NB4 (cell line): ENCODE data around the gene RTF2.
"Not testable (repeated sequence)": the region's sequence is repeated elsewhere in the genome, so short reads cannot be mapped to it uniquely, and the experiment has no call there.

ENCODE experiments used
- DNase-seq: peaks from one replicate; pipeline ENCODE4 v3.0.0; 2010; ENCODE audit warnings: low read depth
- H3K4me3 ChIP-seq: one replicate; pipeline ENCODE4 v1.5.1; 2011; ENCODE audit warnings: mild to moderate bottlenecking, low read depth, low read length, moderate library complexity
- MYC ChIP-seq: IDR thresholded peaks from 2 replicates; pipeline ENCODE4 v1.6.1; 2011; ENCODE audit warnings: low read depth, low read length
- POLR2A ChIP-seq: IDR thresholded peaks from 2 replicates; pipeline ENCODE4 v1.6.1; 2011; ENCODE audit warnings: mild to moderate bottlenecking; ENCODE audit not compliant: insufficient read length; ENCODE audit errors: extremely low read depth
- TF ChIP-seq, protein P1 (sequence below): IDR thresholded peaks from 2 replicates; pipeline ENCODE4 v1.6.1; 2011; ENCODE audit warnings: low read depth, low read length
- TF ChIP-seq, protein P2 (sequence below): IDR thresholded peaks from one replicate; pipeline ENCODE4 v1.5.1; 2012; ENCODE audit warnings: low read depth, low read length

Gene RTF2

DNA sequence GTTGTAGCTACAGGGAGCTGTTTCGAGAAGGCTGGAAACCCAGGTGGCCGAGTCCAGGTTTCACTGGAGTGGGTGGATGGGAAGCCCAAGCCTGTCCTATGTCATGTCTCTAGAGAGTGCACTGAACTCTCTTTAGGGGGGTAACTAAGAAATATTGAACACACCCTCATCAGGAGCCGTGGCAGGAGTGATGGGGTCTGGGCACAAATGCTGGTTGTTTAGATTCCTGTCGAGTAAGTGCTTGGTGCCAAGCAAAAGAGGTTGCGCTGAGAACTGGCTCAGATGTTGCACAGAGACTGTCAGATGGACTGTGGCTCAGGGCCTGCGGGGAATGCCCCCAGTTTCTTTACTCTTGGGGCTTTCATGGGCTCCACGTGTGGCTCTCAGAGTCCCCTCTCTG lies 48.8 kb downstream of the RTF2 start:
- DNase-seq: no peak
- TF ChIP-seq, protein P1, sequence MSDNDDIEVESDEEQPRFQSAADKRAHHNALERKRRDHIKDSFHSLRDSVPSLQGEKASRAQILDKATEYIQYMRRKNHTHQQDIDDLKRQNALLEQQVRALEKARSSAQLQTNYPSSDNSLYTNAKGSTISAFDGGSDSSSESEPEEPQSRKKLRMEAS: no peak
- TF ChIP-seq POLR2A (no peak), MYC (no peak)
- H3K4me3 ChIP-seq: no peak overlapping the region

DNA sequence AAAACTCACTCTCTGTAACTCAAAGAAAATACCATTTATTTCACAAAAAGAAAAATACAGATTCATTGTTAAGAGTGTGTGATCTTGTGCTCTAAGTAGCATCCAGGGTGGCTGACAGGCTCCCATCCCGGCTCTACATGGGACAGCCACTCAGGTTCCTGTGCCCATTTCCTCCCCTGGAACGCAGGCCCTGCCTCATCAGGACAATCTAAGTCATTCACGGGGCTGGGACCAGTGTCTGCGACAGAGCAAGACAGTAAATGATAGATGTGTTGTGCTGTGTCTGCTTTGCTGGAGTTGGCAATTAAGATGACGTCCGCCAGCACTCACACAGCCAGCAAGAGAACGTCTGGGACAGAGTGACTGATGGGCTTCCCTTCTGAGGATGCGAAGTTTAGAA lies 49.2 kb downstream of the RTF2 start:
- DNase-seq: no peak
- TF ChIP-seq, protein P2, sequence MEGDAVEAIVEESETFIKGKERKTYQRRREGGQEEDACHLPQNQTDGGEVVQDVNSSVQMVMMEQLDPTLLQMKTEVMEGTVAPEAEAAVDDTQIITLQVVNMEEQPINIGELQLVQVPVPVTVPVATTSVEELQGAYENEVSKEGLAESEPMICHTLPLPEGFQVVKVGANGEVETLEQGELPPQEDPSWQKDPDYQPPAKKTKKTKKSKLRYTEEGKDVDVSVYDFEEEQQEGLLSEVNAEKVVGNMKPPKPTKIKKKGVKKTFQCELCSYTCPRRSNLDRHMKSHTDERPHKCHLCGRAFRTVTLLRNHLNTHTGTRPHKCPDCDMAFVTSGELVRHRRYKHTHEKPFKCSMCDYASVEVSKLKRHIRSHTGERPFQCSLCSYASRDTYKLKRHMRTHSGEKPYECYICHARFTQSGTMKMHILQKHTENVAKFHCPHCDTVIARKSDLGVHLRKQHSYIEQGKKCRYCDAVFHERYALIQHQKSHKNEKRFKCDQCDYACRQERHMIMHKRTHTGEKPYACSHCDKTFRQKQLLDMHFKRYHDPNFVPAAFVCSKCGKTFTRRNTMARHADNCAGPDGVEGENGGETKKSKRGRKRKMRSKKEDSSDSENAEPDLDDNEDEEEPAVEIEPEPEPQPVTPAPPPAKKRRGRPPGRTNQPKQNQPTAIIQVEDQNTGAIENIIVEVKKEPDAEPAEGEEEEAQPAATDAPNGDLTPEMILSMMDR: no peak
- TF ChIP-seq, protein P1: no peak
- TF ChIP-seq MYC (no peak), POLR2A (no peak)
- no peak overlapping the region for H3K4me3 ChIP-seq

DNA sequence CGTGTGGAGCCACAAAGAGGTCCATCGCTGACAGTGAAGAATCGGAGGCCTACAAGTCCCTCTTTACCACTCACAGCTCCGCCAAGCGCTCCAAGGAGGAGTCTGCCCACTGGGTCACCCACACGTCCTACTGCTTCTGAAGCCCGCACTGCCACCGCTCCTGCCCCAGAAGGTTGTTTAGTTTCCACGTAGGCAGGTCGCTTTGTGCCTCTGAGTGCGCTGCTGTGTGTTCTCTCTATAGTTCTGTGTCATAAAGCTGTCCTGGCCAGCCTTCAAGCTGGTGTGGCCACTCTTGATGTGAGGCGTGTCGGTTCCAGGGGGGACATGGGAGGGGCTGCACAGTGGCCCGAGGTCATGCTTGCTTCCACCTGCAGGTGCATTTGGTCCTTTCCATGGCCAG lies 49.7 kb downstream of the RTF2 start:
- DNase-seq: no peak
- no peak overlapping the region for H3K4me3 ChIP-seq
- TF ChIP-seq, protein P2: no peak
- TF ChIP-seq POLR2A: no peak
- TF ChIP-seq, protein P1: no peak
- no peak for TF ChIP-seq MYC

DNA sequence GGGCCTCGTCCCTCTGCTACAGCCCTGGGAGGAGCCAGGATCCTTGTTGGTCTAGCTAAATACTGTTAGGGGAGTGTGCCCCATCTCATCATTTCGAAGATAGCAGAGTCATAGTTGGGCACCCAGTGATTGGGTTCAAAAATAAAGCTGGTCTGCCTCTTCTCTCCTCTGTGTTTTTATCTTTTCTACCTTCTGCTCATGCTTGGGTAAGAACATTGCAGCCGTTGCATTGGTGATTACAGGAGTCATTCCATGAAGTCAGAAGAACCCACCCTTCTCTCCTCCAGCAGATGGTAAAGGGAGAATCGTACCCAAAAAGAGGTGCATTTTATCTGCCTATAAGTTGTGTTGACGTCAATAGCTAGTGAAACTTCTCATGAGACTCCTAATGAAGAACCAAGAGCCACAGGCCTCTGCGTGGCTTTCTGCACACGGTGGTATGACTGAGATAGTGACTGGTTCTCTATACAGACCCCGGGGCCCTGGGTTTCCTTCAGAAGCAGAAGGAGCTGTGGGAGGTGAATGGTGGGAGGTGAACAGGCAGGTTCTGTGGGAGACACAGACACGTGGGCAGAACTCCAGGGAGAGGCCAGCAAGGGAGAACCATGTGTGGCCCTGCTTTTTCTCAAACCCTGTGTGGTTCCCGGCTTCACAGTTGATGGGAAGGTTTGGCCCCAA lies 50.4 kb downstream of the RTF2 start:
- TF ChIP-seq, protein P2: no peak
- TF ChIP-seq MYC (no peak), POLR2A (no peak)
- TF ChIP-seq, protein P1: no peak
- DNase-seq: no peak
- H3K4me3 ChIP-seq: no peak overlapping the region

DNA sequence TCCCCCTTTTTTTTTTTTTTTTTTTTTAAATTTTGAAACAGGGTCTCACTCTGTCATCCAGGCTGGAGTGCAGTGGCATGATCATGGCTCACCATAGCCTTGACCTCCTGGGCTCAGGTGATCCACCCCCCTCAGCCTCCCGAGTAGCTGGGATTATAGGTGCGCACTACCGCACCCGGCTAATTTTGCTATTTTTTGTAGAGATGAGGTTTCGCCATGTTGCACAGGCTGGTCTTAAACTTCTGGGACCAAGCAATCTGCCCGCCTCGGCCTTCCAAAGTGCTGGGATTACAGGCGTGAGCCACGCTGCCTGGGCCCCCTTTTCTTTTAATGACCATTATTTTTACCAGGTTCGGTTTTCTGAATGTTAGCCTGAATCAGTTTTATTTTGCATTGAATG lies 51.1 kb downstream of the RTF2 start:
- TF ChIP-seq MYC (no peak), POLR2A (no peak)
- TF ChIP-seq, protein P2: no peak
- TF ChIP-seq, protein P1: no peak
- no peak overlapping the region for H3K4me3 ChIP-seq
- no peak for DNase-seq

DNA sequence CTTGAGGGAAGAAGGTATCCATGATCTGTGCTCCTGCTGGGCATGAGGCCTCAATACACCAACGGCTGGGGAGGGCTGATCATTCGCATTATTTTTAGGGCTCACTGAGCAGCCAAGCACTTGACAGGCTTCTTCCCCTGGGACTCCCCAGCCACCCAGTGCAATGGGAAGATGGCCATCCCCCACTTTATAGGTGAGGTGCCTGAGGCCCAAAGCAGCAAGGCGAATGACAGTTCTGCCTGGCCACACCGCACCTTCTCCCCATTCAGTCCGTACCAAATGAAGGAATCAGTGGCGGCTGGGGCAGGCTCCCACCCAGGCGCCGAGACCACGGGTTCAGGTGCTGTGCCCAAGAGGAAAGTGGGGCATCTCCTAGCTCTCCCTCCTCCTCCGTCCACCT lies 51.8 kb downstream of the RTF2 start:
- TF ChIP-seq MYC (no peak), POLR2A (no peak)
- TF ChIP-seq, protein P1: no peak
- TF ChIP-seq, protein P2: no peak
- no peak for DNase-seq
- H3K4me3 ChIP-seq: no peak overlapping the region

DNA sequence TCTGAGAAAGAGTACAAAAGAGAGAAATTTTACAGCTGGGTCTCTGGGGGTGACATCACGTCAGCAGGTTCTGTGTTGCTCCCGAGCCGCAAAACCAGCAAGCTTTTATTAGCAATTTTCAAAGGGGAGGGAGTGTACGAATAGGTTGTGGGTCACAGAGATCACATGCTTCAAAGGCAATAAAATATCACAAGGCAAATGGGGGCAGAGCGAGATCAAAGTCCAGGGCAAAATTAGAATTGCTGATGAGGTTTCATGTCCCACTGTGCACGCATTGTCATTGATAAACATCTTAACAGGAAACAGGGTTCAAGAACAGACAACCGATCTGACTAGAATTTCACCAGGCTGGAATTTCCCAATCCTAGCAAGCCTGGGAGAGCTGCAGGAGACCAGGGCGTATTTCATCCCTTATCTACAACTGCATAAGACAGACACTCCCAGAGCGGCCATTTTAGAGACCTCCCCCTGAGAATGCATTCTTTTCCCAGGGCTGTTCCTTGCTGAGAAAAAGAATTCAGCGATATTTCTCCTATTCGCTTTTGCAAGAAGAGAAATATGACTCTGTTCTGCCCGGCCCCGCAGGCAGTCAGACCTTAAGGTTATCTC lies 52.4 kb downstream of the RTF2 start:
- not testable (repeated sequence) for H3K4me3 ChIP-seq, DNase-seq
